ENCODE results near the gene TNFRSF19.

The TNFRSF19 gene

DNA sequence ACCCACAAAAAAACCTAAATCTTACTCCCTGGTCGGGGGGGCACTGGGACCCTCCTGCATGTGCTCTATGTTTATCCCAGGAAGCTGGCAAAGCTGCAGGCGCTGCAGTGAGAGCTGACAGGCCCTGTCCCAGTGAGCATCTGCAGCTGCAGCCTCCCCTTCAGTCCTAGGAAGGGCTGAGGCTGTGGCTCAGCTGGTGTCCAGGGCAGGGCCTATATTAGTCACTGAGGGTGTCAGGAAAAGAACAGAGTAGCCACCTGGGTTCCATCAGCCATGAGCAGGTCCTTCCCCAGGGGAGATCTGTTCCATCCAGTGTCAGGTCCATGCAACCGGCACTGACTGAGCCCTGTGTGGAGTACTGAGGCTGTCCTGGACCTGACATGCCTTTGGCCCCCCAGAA lies 120.5 kb downstream of the TNFRSF19 start:
- H3K4me1 ChIP-seq (ENCODE audit: low read length) = no peaks in the 10 kb centered on the region
- no peak overlapping the region for H3K9ac ChIP-seq (ENCODE audit: low read length)
- H3K4me2 ChIP-seq (ENCODE audit: low read depth, low read length) = no peak overlapping the region
- no peak for DNase-seq
- no peaks in the 10 kb centered on the region for H3K27me3 ChIP-seq (replicated peaks; ENCODE audit: insufficient read depth, low read length)
- H2AFZ ChIP-seq (ENCODE audit: low read length) = no peak overlapping the region
- H3K9me3 ChIP-seq (replicated peaks; ENCODE audit: insufficient read depth, low read length) = no peaks in the 10 kb centered on the region
- H3K27ac ChIP-seq (ENCODE audit: low read length) = no peak overlapping the region
- no peaks in the 10 kb centered on the region for H3K36me3 ChIP-seq (replicated peaks; ENCODE audit: insufficient read depth, low read length)
- H3K9me2 ChIP-seq (replicated peaks; ENCODE audit: insufficient read depth, low read length) = no peaks in the 10 kb centered on the region
- H3F3A ChIP-seq (ENCODE audit: insufficient read depth, low read length) = no peaks in the 10 kb centered on the region
- no peaks in the 10 kb centered on the region for H3K79me2 ChIP-seq (ENCODE audit: low read length)
- no peaks in the 10 kb centered on the region for H4K20me1 ChIP-seq (ENCODE audit: insufficient read depth, low read length)
- no peak overlapping the region for H3K4me3 ChIP-seq (ENCODE audit: low read length)
- TF ChIP-seq EZH2phosphoT487 (IDR thresholded peaks at IDR 0.05; ENCODE audit: low read length) (no peak), EZH2 (optimal IDR thresholded peaks at IDR 0.05; ENCODE audit: low read depth, low read length) (no peak)
- TF ChIP-seq, protein P1, sequence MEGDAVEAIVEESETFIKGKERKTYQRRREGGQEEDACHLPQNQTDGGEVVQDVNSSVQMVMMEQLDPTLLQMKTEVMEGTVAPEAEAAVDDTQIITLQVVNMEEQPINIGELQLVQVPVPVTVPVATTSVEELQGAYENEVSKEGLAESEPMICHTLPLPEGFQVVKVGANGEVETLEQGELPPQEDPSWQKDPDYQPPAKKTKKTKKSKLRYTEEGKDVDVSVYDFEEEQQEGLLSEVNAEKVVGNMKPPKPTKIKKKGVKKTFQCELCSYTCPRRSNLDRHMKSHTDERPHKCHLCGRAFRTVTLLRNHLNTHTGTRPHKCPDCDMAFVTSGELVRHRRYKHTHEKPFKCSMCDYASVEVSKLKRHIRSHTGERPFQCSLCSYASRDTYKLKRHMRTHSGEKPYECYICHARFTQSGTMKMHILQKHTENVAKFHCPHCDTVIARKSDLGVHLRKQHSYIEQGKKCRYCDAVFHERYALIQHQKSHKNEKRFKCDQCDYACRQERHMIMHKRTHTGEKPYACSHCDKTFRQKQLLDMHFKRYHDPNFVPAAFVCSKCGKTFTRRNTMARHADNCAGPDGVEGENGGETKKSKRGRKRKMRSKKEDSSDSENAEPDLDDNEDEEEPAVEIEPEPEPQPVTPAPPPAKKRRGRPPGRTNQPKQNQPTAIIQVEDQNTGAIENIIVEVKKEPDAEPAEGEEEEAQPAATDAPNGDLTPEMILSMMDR (IDR thresholded peaks at IDR 0.05; ENCODE audit: low read length) = no peak

GRCh38 chr13:23692816-23693215 lies 122.6 kb downstream of the TNFRSF19 start:
- no peaks in the 10 kb centered on the region for H3F3A ChIP-seq (ENCODE audit: insufficient read depth, low read length)
- no peak for TF ChIP-seq EZH2phosphoT487 (IDR thresholded peaks at IDR 0.05; ENCODE audit: low read length)
- TF ChIP-seq, protein P1 (IDR thresholded peaks at IDR 0.05; ENCODE audit: low read length) = no peak
- no peak for TF ChIP-seq EZH2 (optimal IDR thresholded peaks at IDR 0.05; ENCODE audit: low read depth, low read length)
- H3K36me3 ChIP-seq (replicated peaks; ENCODE audit: insufficient read depth, low read length) = no peaks in the 10 kb centered on the region
- H3K9ac ChIP-seq (ENCODE audit: low read length) = no peak overlapping the region
- H3K79me2 ChIP-seq (ENCODE audit: low read length) = no peaks in the 10 kb centered on the region
- DNase-seq = no peak
- H3K4me1 ChIP-seq (ENCODE audit: low read length) = no peaks in the 10 kb centered on the region
- H3K4me2 ChIP-seq (ENCODE audit: low read depth, low read length) = no peak overlapping the region
- H4K20me1 ChIP-seq (ENCODE audit: insufficient read depth, low read length) = no peaks in the 10 kb centered on the region
- no peak overlapping the region for H3K4me3 ChIP-seq (ENCODE audit: low read length)
- no peaks in the 10 kb centered on the region for H3K9me2 ChIP-seq (replicated peaks; ENCODE audit: insufficient read depth, low read length)
- H3K27me3 ChIP-seq (replicated peaks; ENCODE audit: insufficient read depth, low read length) = no peaks in the 10 kb centered on the region
- no peaks in the 10 kb centered on the region for H3K9me3 ChIP-seq (replicated peaks; ENCODE audit: insufficient read depth, low read length)
- no peak overlapping the region for H2AFZ ChIP-seq (ENCODE audit: low read length)
- H3K27ac ChIP-seq (ENCODE audit: low read length) = no peak overlapping the region

DNA sequence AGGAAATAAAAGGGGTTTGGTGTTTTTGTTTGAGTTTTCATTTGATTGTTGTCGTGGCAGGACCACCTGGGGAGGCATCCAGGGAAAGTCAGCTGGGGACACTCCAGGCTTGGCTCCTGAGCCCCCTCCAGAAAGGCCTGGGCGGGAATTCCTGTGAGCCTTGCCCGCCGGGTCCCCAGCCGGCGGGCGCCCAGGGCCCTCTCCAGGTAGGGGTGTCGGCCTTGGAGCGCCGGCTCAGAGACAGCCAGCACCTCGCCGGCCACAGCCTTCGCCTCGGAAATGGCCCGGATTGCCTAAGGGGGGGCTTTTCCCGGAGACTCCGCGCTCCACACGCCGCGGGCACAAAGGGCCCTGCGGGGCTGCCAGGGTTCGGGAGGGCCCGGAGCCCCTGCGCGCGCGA lies 125.0 kb downstream of the TNFRSF19 start:
- no peaks in the 10 kb centered on the region for H3F3A ChIP-seq (ENCODE audit: insufficient read depth, low read length)
- H3K4me3 ChIP-seq (ENCODE audit: low read length) = no peak overlapping the region
- H3K27me3 ChIP-seq (replicated peaks; ENCODE audit: insufficient read depth, low read length) = no peaks in the 10 kb centered on the region

More for the DNA sequence above, 125.0 kb downstream of the TNFRSF19 start:
- H3K4me2 ChIP-seq (ENCODE audit: low read depth, low read length) = no peak overlapping the region
- no peaks in the 10 kb centered on the region for H4K20me1 ChIP-seq (ENCODE audit: insufficient read depth, low read length)
- no peak overlapping the region for H2AFZ ChIP-seq (ENCODE audit: low read length)
- no peaks in the 10 kb centered on the region for H3K79me2 ChIP-seq (ENCODE audit: low read length)
- H3K9me3 ChIP-seq (replicated peaks; ENCODE audit: insufficient read depth, low read length) = no peaks in the 10 kb centered on the region
- H3K36me3 ChIP-seq (replicated peaks; ENCODE audit: insufficient read depth, low read length) = no peaks in the 10 kb centered on the region
- H3K9ac ChIP-seq (ENCODE audit: low read length) = no peak overlapping the region
- TF ChIP-seq EZH2phosphoT487 (IDR thresholded peaks at IDR 0.05; ENCODE audit: low read length) (no peak), EZH2 (optimal IDR thresholded peaks at IDR 0.05; ENCODE audit: low read depth, low read length) (no peak)
- TF ChIP-seq, protein P1 (IDR thresholded peaks at IDR 0.05; ENCODE audit: low read length) = no peak
- H3K9me2 ChIP-seq (replicated peaks; ENCODE audit: insufficient read depth, low read length) = no peaks in the 10 kb centered on the region
- no peak for DNase-seq
- H3K27ac ChIP-seq (ENCODE audit: low read length) = no peak overlapping the region
- H3K4me1 ChIP-seq (ENCODE audit: low read length) = no peaks in the 10 kb centered on the region

Measured in MM.1S (cell line).